ENCODE data around the gene UNKL.

UNKL gene

GRCh38 chr16:1318268-1318545 is 96.3 kb downstream of the UNKL start:
- DNase-seq = no peak

GRCh38 chr16:1317479-1318267 is 96.8 kb downstream of the UNKL start:
- DNase-seq = no peak

GRCh38 chr16:1316033-1316405 is 98.5 kb downstream of the UNKL start:
- DNase-seq = no peak

GRCh38 chr16:1315081-1316032 is 99.1 kb downstream of the UNKL start:
- DNase-seq = no peak

- no peak for DNase-seq
Measured at GRCh38 chr16:1314399-1315068, 100.0 kb downstream of the UNKL start.

- DNase-seq = no peak
Measured at GRCh38 chr16:1313721-1314369, 100.7 kb downstream of the UNKL start.
